ENCODE data around the gene MCC.

DNA sequence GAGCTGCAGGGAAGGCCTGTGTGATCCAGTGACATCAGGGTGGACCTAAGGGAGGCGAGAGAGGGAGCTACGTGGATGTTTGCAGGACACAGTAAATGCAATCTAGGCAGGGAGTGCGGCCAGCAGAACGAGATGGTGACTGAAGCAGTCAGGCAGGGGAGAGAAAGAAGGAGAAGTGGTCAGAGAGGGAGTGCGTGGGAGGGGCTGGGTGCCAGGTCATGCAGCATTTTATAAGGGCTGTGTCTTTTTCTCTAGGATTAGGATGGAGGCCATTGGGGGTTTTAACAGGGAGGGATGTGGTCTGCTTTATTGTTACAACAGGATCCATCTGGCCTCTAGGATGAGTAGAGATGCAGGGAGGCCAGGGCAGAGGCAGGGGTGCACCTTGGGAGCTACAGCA lies 431.3 kb downstream of the MCC start:
- TF ChIP-seq, protein P1, sequence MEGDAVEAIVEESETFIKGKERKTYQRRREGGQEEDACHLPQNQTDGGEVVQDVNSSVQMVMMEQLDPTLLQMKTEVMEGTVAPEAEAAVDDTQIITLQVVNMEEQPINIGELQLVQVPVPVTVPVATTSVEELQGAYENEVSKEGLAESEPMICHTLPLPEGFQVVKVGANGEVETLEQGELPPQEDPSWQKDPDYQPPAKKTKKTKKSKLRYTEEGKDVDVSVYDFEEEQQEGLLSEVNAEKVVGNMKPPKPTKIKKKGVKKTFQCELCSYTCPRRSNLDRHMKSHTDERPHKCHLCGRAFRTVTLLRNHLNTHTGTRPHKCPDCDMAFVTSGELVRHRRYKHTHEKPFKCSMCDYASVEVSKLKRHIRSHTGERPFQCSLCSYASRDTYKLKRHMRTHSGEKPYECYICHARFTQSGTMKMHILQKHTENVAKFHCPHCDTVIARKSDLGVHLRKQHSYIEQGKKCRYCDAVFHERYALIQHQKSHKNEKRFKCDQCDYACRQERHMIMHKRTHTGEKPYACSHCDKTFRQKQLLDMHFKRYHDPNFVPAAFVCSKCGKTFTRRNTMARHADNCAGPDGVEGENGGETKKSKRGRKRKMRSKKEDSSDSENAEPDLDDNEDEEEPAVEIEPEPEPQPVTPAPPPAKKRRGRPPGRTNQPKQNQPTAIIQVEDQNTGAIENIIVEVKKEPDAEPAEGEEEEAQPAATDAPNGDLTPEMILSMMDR (IDR thresholded peaks at IDR 0.05; ENCODE audit: insufficient read depth, low read depth, low read length), result no peak
- TF ChIP-seq EZH2 (IDR thresholded peaks at IDR 0.05; ENCODE audit: insufficient read depth, low read length), result no peak
